Sigmoid colon (tissue), 7 donors: Measurements from ENCODE around the gene SLC22A2. TPM values are rescaled to one million over a fixed set of nuclear protein-coding genes. Genes with fewer than 3 reads are reported as not detected.
A peak's percentile ranks its signal among the peaks of the same experiment; 100 is the strongest.

Source experiments
- DNase-seq: peaks from one replicate; pipeline ENCODE4 v3.0.0-alpha.2; 2019
- H3K27ac ChIP-seq, 4 donors: fragments of 200-600 bp; sonication (generic); one replicate each; pipeline ENCODE4 v1.5.1; 2016 to 2019; ENCODE audit warnings: mild to moderate bottlenecking in 1 of 4
- H3K27me3 ChIP-seq, 3 donors: fragments of 200-600 bp; sonication (generic); one replicate each; pipeline ENCODE4 v1.5.1; 2019; ENCODE audit warnings: mild to moderate bottlenecking in 1 of 3
- H3K36me3 ChIP-seq, 4 donors: fragments of 200-600 bp; sonication (generic); one replicate each; pipeline ENCODE4 v1.5.1; 2016 to 2019
- H3K4me1 ChIP-seq, 4 donors: fragments of 200-600 bp; sonication (generic); one replicate each; pipeline ENCODE4 v1.5.1; 2017 to 2019
- H3K4me3 ChIP-seq, 4 donors: fragments of 200-600 bp; sonication (generic); one replicate each; pipeline ENCODE4 v1.5.1; 2017 to 2019; ENCODE audit warnings: mild to moderate bottlenecking in 2 of 4, moderate library complexity in 1 of 4
- H3K9me3 ChIP-seq, 4 donors: fragments of 200-600 bp in 3 of 4; sonication (generic) in 3 of 4; one replicate each; pipeline versions ENCODE4 v1.5.1 to v1.6.1; 2013 to 2019
- EP300 ChIP-seq, 4 donors: sonication (generic); formaldehyde crosslinking; IDR thresholded peaks; one replicate each; pipeline ENCODE4 v1.6.1; 2017; ENCODE audit warnings: antibody characterized with exemption in 4 of 4
- POLR2A ChIP-seq, 2 donors: fragments of 450-650 bp; IDR thresholded peaks; one replicate each; pipeline ENCODE4 v1.6.1; 2016; ENCODE audit warnings: antibody characterized with exemption in 2 of 2, mild to moderate bottlenecking in 2 of 2, moderate library complexity in 2 of 2
- POLR2AphosphoS5 ChIP-seq, 4 donors: sonication (generic); formaldehyde crosslinking; IDR thresholded peaks; one replicate each; pipeline ENCODE4 v1.6.1; 2017; ENCODE audit warnings: antibody characterized with exemption in 4 of 4
- WGBS, 2 donors: extraction: QIAGEN DNeasy Blood & Tissue Kit; methylation state at CpG; one replicate each; pipeline ENCODE4 v1.1.7; 2013; 5-methylcytosine and 5-hydroxymethylcytosine counted together
- intact Hi-C: fragments of 100-400 bp; cut with DNase I; formaldehyde crosslinking; loops from one replicate; pipeline ENCODE4 v1.15.1; 2023
- polyA plus RNA-seq, 3 donors: library from polyadenylated mRNA; stranded (reverse); fragments of 200-250 nt; gene quantifications; one replicate each; pipeline ENCODE4 v1.2.3, GENCODE V29; 2013
- total RNA-seq, 4 donors: library from RNA; depleted of rRNA; stranded (reverse); fragments of >200 nt; gene quantifications; one replicate each; pipeline ENCODE4 v1.1.0, GENCODE V29; 2016
- TF ChIP-seq, protein P1 (sequence below), 4 experiments: fragments of 450-650 bp in 3 of 4; fragments of 200-600 bp in 1 of 4; IDR thresholded peaks; one replicate each; pipeline ENCODE4 v1.5.1; 2016 to 2019; ENCODE audit warnings: antibody characterized with exemption in 4 of 4, mild to moderate bottlenecking in 3 of 4, moderate library complexity in 2 of 4
- donor health status: healthy with polysubstance abuse.
- donor health status: Bipolar disorder and iron deficiency.
- donor health status: healthy.

The SLC22A2 gene
- total and polyA plus RNA-seq, 7 donors, result 0.27 to 0.99 (median 0.32) TPM; not detected in 3

DNA sequence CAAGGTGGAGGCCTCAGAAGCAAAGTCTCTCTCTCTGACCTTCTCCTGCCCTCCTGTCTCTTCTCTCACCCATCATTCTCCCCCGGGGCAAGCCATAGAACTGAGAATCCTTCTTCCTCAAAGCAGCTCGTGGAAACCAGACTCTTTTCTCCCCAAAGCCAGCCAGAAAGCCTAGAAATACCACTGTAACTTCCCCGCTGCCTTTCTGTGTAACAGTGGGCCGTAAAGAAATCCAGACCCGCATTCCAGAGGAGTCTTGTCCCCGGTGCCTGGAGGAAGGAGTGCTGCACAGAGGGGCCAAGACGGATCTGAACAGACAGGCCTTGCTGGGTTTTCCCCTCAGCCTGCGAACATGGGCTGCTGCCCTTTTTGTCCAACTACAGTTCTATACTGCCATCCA, 977 bp upstream of the SLC22A2 start:
- WGBS, 2 donors, result 53 to 76% methylated on average over 8 of the region's 8 CpGs
- H3K36me3 ChIP-seq, result no peaks in the 10 kb centered on the region
- peaks cover 0 to 38% (median 32%) of the 10 kb centered on the region in 4 donors for H3K4me1 ChIP-seq
- no peaks in the 10 kb centered on the region for H3K9me3 ChIP-seq
- DNase-seq, result no peak
- H3K27me3 ChIP-seq, result no peaks in the 10 kb centered on the region
- intact Hi-C loops, result loop anchor here (10.0 kb wide), 1 partner anchor 115 kb away; no protein-coding TSS in a partner anchor
- peak overlapping the region; percentile 1 to 84 (median 72) for H3K27ac ChIP-seq
- no peak overlapping the region for H3K4me3 ChIP-seq
- TF ChIP-seq EP300 (IDR thresholded peaks at IDR 0.05) (no peak), POLR2AphosphoS5 (IDR thresholded peaks at IDR 0.05) (peak in 2 of 4 donors; percentile 33 to 41)
- TF ChIP-seq, protein P1, sequence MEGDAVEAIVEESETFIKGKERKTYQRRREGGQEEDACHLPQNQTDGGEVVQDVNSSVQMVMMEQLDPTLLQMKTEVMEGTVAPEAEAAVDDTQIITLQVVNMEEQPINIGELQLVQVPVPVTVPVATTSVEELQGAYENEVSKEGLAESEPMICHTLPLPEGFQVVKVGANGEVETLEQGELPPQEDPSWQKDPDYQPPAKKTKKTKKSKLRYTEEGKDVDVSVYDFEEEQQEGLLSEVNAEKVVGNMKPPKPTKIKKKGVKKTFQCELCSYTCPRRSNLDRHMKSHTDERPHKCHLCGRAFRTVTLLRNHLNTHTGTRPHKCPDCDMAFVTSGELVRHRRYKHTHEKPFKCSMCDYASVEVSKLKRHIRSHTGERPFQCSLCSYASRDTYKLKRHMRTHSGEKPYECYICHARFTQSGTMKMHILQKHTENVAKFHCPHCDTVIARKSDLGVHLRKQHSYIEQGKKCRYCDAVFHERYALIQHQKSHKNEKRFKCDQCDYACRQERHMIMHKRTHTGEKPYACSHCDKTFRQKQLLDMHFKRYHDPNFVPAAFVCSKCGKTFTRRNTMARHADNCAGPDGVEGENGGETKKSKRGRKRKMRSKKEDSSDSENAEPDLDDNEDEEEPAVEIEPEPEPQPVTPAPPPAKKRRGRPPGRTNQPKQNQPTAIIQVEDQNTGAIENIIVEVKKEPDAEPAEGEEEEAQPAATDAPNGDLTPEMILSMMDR (IDR thresholded peaks at IDR 0.05), result no peak

DNA sequence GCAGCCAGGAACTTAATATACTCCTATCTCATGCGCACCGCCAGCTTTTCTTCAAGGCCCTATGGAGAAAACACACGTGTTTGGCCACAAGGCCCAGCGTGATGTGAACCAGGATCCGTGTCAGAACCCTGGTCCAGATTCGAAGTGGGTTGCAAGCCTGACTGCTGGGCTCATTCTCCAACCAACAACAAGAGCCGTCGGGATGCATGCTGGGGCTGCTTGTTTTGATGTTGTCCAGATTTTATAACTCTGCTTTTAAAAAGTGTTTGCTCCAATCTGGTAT, 463 bp upstream of the SLC22A2 start:
- peaks cover 0 to 38% (median 32%) of the 10 kb centered on the region in 4 donors for H3K4me1 ChIP-seq
- no peaks in the 10 kb centered on the region for H3K9me3 ChIP-seq
- no peak overlapping the region for H3K4me3 ChIP-seq
- peak in 3 of 4 donors; percentile 33 to 49 (median 48) for TF ChIP-seq POLR2AphosphoS5 (IDR thresholded peaks at IDR 0.05)
- TF ChIP-seq EP300 (IDR thresholded peaks at IDR 0.05), result no peak
- 85 to 91% methylated on average over 8 of the region's 8 CpGs for WGBS, 2 donors
- H3K27me3 ChIP-seq, result no peaks in the 10 kb centered on the region
- DNase-seq, result no peak
- intact Hi-C loops, result loop anchor here (10.0 kb wide), 1 partner anchor 114 kb away; no protein-coding TSS in a partner anchor
- peak overlapping the region in 3 of 4 donors; percentile 61 to 84 (median 84) for H3K27ac ChIP-seq
- H3K36me3 ChIP-seq, result no peaks in the 10 kb centered on the region

DNA sequence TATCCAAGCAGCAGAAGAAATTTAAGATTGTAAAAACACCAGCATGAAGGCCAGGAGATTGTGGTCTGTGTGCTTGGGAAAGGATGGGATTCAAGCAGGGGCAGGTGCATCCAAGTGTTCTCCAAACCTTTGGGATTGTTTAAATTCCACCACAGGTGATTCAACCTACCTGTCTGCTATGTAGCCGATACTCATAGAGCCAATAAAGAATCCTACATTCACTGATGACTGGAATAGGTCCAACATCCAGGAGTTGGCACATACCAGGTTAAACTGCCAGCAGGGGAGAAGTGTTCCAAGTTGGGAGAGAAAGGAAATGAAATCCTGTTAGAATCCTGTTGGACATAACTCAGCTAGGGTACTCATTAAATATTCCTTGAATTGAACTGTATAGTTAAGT, 2.2 kb downstream of the SLC22A2 start:
- Histone ChIP-seq H3K9me3 (no peaks in the 10 kb centered on the region), H3K4me3 (no peak overlapping the region), H3K36me3 (no peaks in the 10 kb centered on the region), H3K4me1 (peaks cover 0 to 38% (median 32%) of the 10 kb centered on the region in 4 donors), H3K27ac (no peak overlapping the region), H3K27me3 (no peaks in the 10 kb centered on the region)
- TF ChIP-seq, protein P1 (IDR thresholded peaks at IDR 0.05), result no peak
- TF ChIP-seq POLR2A (IDR thresholded peaks at IDR 0.05) (no peak), EP300 (IDR thresholded peaks at IDR 0.05) (no peak), POLR2AphosphoS5 (IDR thresholded peaks at IDR 0.05) (no peak)
- intact Hi-C loops, result loop anchor here (10.0 kb wide), 1 partner anchor 112 kb away; no protein-coding TSS in a partner anchor
- 19 to 69% methylated on average over 1 of the region's 1 CpG for WGBS, 2 donors
- DNase-seq, result no peak

DNA sequence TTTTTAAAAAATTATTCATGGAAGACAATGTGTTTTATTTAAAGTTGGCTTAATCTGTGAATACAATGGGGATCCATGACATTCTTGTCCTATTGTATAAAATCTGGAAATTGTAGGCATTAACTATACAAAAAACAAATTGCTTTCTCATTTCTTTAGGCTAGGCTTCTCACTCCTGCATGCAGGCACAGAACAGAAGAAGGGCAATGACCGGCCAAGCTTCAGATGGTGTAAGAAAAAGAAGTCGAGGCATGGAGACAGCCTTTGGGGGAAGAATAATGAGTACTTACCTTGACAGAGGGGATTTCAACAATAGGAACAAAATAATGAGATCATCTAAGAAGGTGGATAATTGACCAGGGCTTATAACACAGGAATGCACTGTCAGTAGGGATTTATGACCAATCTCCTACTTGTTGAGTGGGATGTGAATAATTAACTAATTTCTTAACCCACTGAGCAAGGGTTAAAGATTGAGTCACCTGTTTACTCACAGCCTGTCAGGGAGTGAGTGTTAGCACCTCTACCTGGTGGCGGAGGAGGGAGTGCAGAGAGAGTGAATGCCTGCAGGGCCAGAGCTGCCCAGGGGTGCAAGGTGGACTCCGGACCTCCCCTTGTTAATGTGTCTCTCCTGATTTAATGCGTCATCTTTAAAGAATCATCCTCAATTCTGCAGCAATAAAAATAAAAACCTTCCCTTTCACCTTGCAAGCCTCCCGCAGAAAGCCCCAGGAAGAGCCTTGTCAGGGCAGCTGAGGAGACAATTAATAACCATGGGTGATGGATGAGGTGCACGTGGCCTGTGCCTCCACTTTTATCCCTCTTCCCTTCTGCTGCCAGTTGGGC, 3.9 kb downstream of the SLC22A2 start:
- Histone ChIP-seq H3K9me3 (no peaks in the 10 kb centered on the region), H3K4me3 (no peak overlapping the region), H3K27ac (no peak overlapping the region), H3K36me3 (no peaks in the 10 kb centered on the region), H3K4me1 (peaks cover 0 to 32% (median 23%) of the 10 kb centered on the region in 4 donors), H3K27me3 (no peaks in the 10 kb centered on the region)
- TF ChIP-seq POLR2A (IDR thresholded peaks at IDR 0.05), result no peak
- no peak for TF ChIP-seq POLR2AphosphoS5 (IDR thresholded peaks at IDR 0.05)
- TF ChIP-seq EP300 (IDR thresholded peaks at IDR 0.05), result no peak
- TF ChIP-seq, protein P1 (IDR thresholded peaks at IDR 0.05), result no peak
- 10 to 45% methylated on average over 7 of the region's 7 CpGs for WGBS, 2 donors
- DNase-seq, result no peak
- intact Hi-C loops, result loop anchor here (10.0 kb wide), 1 partner anchor 110 kb away; no protein-coding TSS in a partner anchor

DNA sequence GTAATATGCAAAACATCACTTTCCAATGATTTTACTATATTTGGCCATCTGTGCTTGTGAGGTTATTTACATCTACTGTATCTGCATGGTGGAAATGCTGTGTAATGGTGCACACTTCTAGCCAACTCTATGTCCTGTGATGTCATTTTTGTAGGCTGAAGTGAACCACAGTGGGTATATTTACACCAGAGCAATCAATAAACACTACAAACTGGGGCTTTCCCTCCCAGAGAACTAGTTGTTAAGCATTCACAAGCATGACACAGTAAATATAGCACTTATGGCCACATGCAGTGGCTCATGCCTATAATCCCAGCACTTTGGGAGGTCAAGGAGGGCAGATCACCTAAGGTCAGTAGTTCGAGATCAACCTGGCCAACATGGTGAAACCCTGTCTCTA, 4.9 kb downstream of the SLC22A2 start:
- H3K27me3 ChIP-seq, result no peaks in the 10 kb centered on the region
- H3K36me3 ChIP-seq, result no peaks in the 10 kb centered on the region
- no peak overlapping the region for H3K4me3 ChIP-seq
- H3K9me3 ChIP-seq, result no peaks in the 10 kb centered on the region
- intact Hi-C loops, result loop anchor here (10.0 kb wide), 1 partner anchor 109 kb away; no protein-coding TSS in a partner anchor
- no peak for DNase-seq
- peaks cover 0 to 29% (median 20%) of the 10 kb centered on the region in 4 donors for H3K4me1 ChIP-seq
- WGBS, 2 donors, result 76 to 78% methylated on average over 1 of the region's 1 CpG
- TF ChIP-seq POLR2AphosphoS5 (IDR thresholded peaks at IDR 0.05) (no peak), POLR2A (IDR thresholded peaks at IDR 0.05) (no peak), EP300 (IDR thresholded peaks at IDR 0.05) (no peak)
- TF ChIP-seq, protein P1 (IDR thresholded peaks at IDR 0.05), result no peak
- H3K27ac ChIP-seq, result no peak overlapping the region
